OCI-LY3 (cell line): ENCODE results near the gene TTPAL.

ENCODE experiments used
- CTCF ChIP-seq: fragments of 200-600, 300-600 bp; sonication (generic); IDR thresholded peaks from 2 replicates; pipeline ENCODE4 v1.5.1; 2014; ENCODE audit warnings: antibody characterized with exemption, low read length, low read depth
- EZH2phosphoT487 ChIP-seq: fragments of 200-600 bp; shearing (Covaris generic); IDR thresholded peaks from 2 replicates; pipeline ENCODE4 v1.6.1; 2018; ENCODE audit warnings: antibody characterized with exemption, mixed run types, low read depth

GRCh38 chr20:44432618-44433577, 42.8 kb upstream of the TTPAL start:
- TF ChIP-seq CTCF: no peak
- no peak for TF ChIP-seq EZH2phosphoT487
